Thyroid gland (tissue), 4 donors: ENCODE measurements around the gene TSPO. TPM values are rescaled to one million over a fixed set of nuclear protein-coding genes. Genes with fewer than 3 reads are reported as not detected.

Experiments
- DNase-seq, 2 donors: peaks; one replicate each; pipeline ENCODE4 v3.0.0-alpha.2; 2019
- H3K27ac ChIP-seq, 3 donors: fragments of 200-600 bp; sonication (generic); 1 replicate in 2 of 3; 2 replicates in 1 of 3; pipeline ENCODE4 v1.5.1; 2016 to 2019; ENCODE audit warnings: mild to moderate bottlenecking in 1 of 3, moderate library complexity in 1 of 3
- H3K27me3 ChIP-seq: fragments of 200-600 bp; sonication (generic); one replicate; pipeline ENCODE4 v1.5.1; 2019
- H3K36me3 ChIP-seq, 2 donors: fragments of 200-600 bp; sonication (generic); one replicate each; pipeline ENCODE4 v1.5.1; 2016 to 2019
- H3K4me1 ChIP-seq, 2 donors: fragments of 200-600 bp; sonication (generic); one replicate each; pipeline ENCODE4 v1.5.1; 2017 to 2019
- H3K4me3 ChIP-seq, 3 donors: fragments of 200-600 bp; sonication (generic); replicated peaks in 1 of 3; 1 replicate in 2 of 3; 2 replicates in 1 of 3; pipeline ENCODE4 v1.5.1; 2016; ENCODE audit warnings: mild to moderate bottlenecking in 1 of 3
- H3K9me3 ChIP-seq: fragments of 200-600 bp; sonication (generic); one replicate; pipeline ENCODE4 v1.5.1; 2017
- POLR2A ChIP-seq, 2 donors: fragments of 450-650 bp; IDR thresholded peaks; one replicate each; pipeline ENCODE4 v1.6.1; 2017; ENCODE audit warnings: antibody characterized with exemption in 2 of 2, mild to moderate bottlenecking in 2 of 2, moderate library complexity in 1 of 2
- WGBS, 2 donors: methylation state at CpG; one replicate each; pipeline ENCODE4 v1.1.5; 2017; 5-methylcytosine and 5-hydroxymethylcytosine counted together
- intact Hi-C: fragments of 100-400 bp; cut with DNase I; formaldehyde crosslinking; loops from one replicate; pipeline ENCODE4 v1.15.1; 2023
- total RNA-seq, 4 donors: library from RNA; depleted of rRNA; stranded (reverse); fragments of >200 nt; gene quantifications; one replicate each; pipeline ENCODE4 v1.2.3, GENCODE V29; 2016
- TF ChIP-seq, protein P1 (sequence below), 6 experiments: fragments of 200-600 bp in 3 of 6; fragments of 450-650 bp in 3 of 6; sonication (generic) in 3 of 6; IDR thresholded peaks; one replicate each; pipeline ENCODE4 v1.5.1; 2016 to 2019; ENCODE audit warnings: antibody characterized with exemption in 6 of 6, mild to moderate bottlenecking in 2 of 6, inconsistent platforms in 1 of 6, moderate library complexity in 1 of 6

TSPO gene
- total RNA-seq, 4 donors from 2014 or later = 87.4 to 234 (median 170) TPM

- Histone ChIP-seq H3K27me3 (no peaks in the 10 kb centered on the region), H3K27ac (no peak overlapping the region), H3K4me3 (no peak overlapping the region), H3K9me3 (no peaks in the 10 kb centered on the region), H3K4me1 (no peaks in the 10 kb centered on the region), H3K36me3 (no peaks in the 10 kb centered on the region)
- TF ChIP-seq, protein P1, sequence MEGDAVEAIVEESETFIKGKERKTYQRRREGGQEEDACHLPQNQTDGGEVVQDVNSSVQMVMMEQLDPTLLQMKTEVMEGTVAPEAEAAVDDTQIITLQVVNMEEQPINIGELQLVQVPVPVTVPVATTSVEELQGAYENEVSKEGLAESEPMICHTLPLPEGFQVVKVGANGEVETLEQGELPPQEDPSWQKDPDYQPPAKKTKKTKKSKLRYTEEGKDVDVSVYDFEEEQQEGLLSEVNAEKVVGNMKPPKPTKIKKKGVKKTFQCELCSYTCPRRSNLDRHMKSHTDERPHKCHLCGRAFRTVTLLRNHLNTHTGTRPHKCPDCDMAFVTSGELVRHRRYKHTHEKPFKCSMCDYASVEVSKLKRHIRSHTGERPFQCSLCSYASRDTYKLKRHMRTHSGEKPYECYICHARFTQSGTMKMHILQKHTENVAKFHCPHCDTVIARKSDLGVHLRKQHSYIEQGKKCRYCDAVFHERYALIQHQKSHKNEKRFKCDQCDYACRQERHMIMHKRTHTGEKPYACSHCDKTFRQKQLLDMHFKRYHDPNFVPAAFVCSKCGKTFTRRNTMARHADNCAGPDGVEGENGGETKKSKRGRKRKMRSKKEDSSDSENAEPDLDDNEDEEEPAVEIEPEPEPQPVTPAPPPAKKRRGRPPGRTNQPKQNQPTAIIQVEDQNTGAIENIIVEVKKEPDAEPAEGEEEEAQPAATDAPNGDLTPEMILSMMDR (IDR thresholded peaks at IDR 0.05) = no peak
- TF ChIP-seq POLR2A (IDR thresholded peaks at IDR 0.05) = no peak
- intact Hi-C loops = no loop called here
- DNase-seq = no peak
- 88 to 95% methylated on average over 3 to 10 of the region's 13 CpGs for WGBS, 2 donors
Measured at GRCh38 chr22:43211941-43212433, 60.6 kb downstream of the TSPO start.

DNA sequence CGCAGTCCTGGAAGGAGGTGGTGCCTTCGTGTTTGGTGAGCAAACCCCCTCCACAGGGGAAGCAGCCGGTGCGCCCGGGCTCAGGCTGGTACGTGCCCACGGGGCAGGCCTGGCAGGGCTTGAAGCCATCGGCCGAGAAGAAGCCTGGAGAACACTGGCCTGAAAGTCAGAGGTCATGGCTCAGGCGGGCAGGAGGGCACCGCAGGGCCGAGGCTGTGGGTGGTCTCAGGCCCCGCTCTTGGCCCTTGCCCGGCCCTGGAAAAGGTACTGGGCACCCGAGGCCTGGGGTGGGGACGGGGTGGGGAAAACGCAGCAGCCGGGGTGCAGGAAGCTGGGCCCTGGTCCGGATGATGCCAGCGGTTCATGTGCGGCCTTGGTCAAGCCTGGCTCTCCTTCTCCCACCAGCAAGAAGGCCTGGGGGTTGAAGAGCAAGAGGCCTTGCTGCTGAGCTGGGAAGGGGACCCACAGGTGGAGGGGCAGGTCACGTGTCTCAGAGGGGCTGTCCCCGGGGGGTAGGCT is 61.1 kb downstream of the TSPO start:
- 72 to 93% methylated on average over 7 of the region's 23 CpGs for WGBS, 2 donors
- Histone ChIP-seq H3K27ac (no peak overlapping the region), H3K27me3 (no peaks in the 10 kb centered on the region), H3K9me3 (no peaks in the 10 kb centered on the region), H3K36me3 (no peaks in the 10 kb centered on the region), H3K4me3 (no peak overlapping the region), H3K4me1 (no peaks in the 10 kb centered on the region)
- intact Hi-C loops = no loop called here
- DNase-seq = no peak
- TF ChIP-seq, protein P1 (IDR thresholded peaks at IDR 0.05) = no peak
- TF ChIP-seq POLR2A (IDR thresholded peaks at IDR 0.05) = no peak

Other genes starting within 250 kb of the TSPO start
- 10 to 100 TPM; 75.4 to 90.1 (median 87.9) TPM for gene PACSIN2, start 136.4 kb upstream of the TSPO start, total RNA-seq
- 10 to 100 TPM in 1 of 4 donors, 1 to 10 TPM in 3; 4.4 to 11.4 (median 5.8) TPM for gene TTLL1, start 62.2 kb upstream of the TSPO start, total RNA-seq
- 10 to 100 TPM in 1 of 4 donors, 1 to 10 TPM in 3; 4.1 to 12.1 (median 5.7) TPM for gene BIK, start 40.8 kb upstream of the TSPO start, total RNA-seq
- 10 to 100 TPM; 28.4 to 48.5 (median 38.3) TPM for gene MCAT, start 8.2 kb upstream of the TSPO start, total RNA-seq
- 10 to 100 TPM; 20.0 to 35.2 (median 28.6) TPM for gene TTLL12, start 35.6 kb downstream of the TSPO start, total RNA-seq
- 1 to 10 TPM in 2 of 4 donors, under 1 TPM in 2; 0.78 to 3.5 (median 0.95) TPM for gene SCUBE1, start 191.8 kb downstream of the TSPO start, total RNA-seq